Measurements from ENCODE around the gene MED13L.

- TF ChIP-seq CTCF (conservative IDR thresholded peaks at IDR 0.05; ENCODE audit: low read length) (no peak), EZH2phosphoT487 (IDR thresholded peaks at IDR 0.05; ENCODE audit: borderline replicate concordance, low read depth, low read length) (no peak)
Measured at GRCh38 chr12:116321913-116322312, 44.4 kb upstream of the MED13L start.

All from OCI-LY7 (cell line).